Measurements from ENCODE around the gene MARCHF10. TPM values are rescaled to one million over a fixed set of nuclear protein-coding genes. Genes with fewer than 3 reads are reported as not detected.

Gene MARCHF10
- total and polyA plus RNA-seq, 2 donors (not counting 3 experiments of a cell fraction or from before 2014, with no cell fraction given) = 0.11 TPM; not detected in 1

GRCh38 chr17:62724398-62725146 is 83.5 kb downstream of the MARCHF10 start:
- no peak overlapping the region for H3K4me3 ChIP-seq (replicated peaks in 1 of 3; ENCODE audit: insufficient read depth in 1 of 3, low read depth in 1 of 3, low read length in 3 of 3)
- H3K9me1 ChIP-seq (replicated peaks; ENCODE audit: control insufficient read depth, extremely low read depth, insufficient read depth, low read length) = no peaks in the 10 kb centered on the region
- TF ChIP-seq CTCF (IDR thresholded peaks at IDR 0.05; ENCODE audit: extremely low read depth in 1 of 2, insufficient read depth in 1 of 2, low read depth in 1 of 2, low read length in 2 of 2) (no peak), MAX (IDR thresholded peaks at IDR 0.05; ENCODE audit: insufficient read depth, insufficient read length) (no peak), FOS (IDR thresholded peaks at IDR 0.05; ENCODE audit: borderline replicate concordance, insufficient read depth, low read length) (no peak), POLR2A (IDR thresholded peaks at IDR 0.05; ENCODE audit: low read depth, low read length) (no peak), JUN (IDR thresholded peaks at IDR 0.05; ENCODE audit: borderline replicate concordance, insufficient read depth, insufficient read length, low read depth) (no peak), MYC (IDR thresholded peaks at IDR 0.05; ENCODE audit: low read depth, low read length) (no peak), GATA2 (IDR thresholded peaks at IDR 0.05; ENCODE audit: insufficient read depth, insufficient read length, low read depth, low read length) (no peak), POLR2AphosphoS5 (IDR thresholded peaks at IDR 0.05; ENCODE audit: insufficient read depth, low read depth, low read length) (no peak), EZH2 (IDR thresholded peaks at IDR 0.05; ENCODE audit: borderline replicate concordance, low read depth, low read length, severe bottlenecking) (no peak)
- H3K36me3 ChIP-seq (ENCODE audit: control insufficient read depth in 2 of 2, extremely low read depth in 1 of 2, insufficient read depth in 2 of 2, low read length in 2 of 2) = no peaks in the 10 kb centered on the region
- dilution Hi-C loops (cut with MboI; ENCODE audit: extremely low pct_ligation_motif_present, low sequenced_read_pairs) = no loop called here
- H3K4me1 ChIP-seq (ENCODE audit: control insufficient read depth, extremely low read depth, insufficient read depth, low read length) = peaks cover 3% of the 10 kb centered on the region
- ChIA-PET CTCF (interaction anchor here (1.3 kb wide), 1 partner anchor 10 kb away, joined by 5 read pairs; no protein-coding TSS in a partner anchor), POLR2A (no interaction called here)
- H4K20me1 ChIP-seq (replicated peaks; ENCODE audit: control insufficient read depth, extremely low read depth, insufficient read depth, low read length) = no peaks in the 10 kb centered on the region
- H3K9ac ChIP-seq (replicated peaks; ENCODE audit: extremely low read depth, insufficient read depth, low read length) = no peak overlapping the region
- BruUV-seq (replicated peaks) = no TSS peak
- no peak overlapping the region for H3K27ac ChIP-seq (ENCODE audit: insufficient read depth, low read depth, low read length)
- no peak overlapping the region for H2AFZ ChIP-seq (ENCODE audit: low read depth, low read length)
- no peaks in the 10 kb centered on the region for H3K9me3 ChIP-seq (replicated peaks; ENCODE audit: control insufficient read depth, insufficient read depth, low read length)
- no peak overlapping the region for H3K4me2 ChIP-seq (ENCODE audit: insufficient read depth, low read length)
- intact Hi-C loops (cut with micrococcal nuclease) = no loop called here
- FAIRE-seq = no peak
- no peaks in the 10 kb centered on the region for H3K79me2 ChIP-seq (ENCODE audit: control insufficient read depth, insufficient read depth, low read length)
- DNase-seq (ENCODE audit: low read depth, low spot score) = no peak
- H3K27me3 ChIP-seq (ENCODE audit: control insufficient read depth in 2 of 2, insufficient read depth in 2 of 2, low read length in 2 of 2) = peaks cover 7 to 9% of the 10 kb centered on the region in 2 experiments
